ENCODE measurements around the gene RTN4R. TPM values are rescaled to one million over a fixed set of nuclear protein-coding genes. Genes with fewer than 3 reads are reported as not detected.

The RTN4R gene
- total RNA-seq, 1 experiment from 2014 or later = 25.0 TPM

GRCh38 chr22:20234760-20235388, 33.2 kb downstream of the RTN4R start:
- ATAC-seq = no peak
- TF ChIP-seq E2F5 (CRISPR knock-in tag; IDR thresholded peaks at IDR 0.05) (no peak), JAZF1 (CRISPR knock-in tag; IDR thresholded peaks at IDR 0.05) (no peak), USF2 (CRISPR knock-in tag; IDR thresholded peaks at IDR 0.05) (no peak), ZBTB21 (CRISPR knock-in tag; IDR thresholded peaks at IDR 0.05; ENCODE audit: borderline replicate concordance) (no peak), HMGXB4 (CRISPR knock-in tag; IDR thresholded peaks at IDR 0.05) (no peak), ESRRA (CRISPR knock-in tag; IDR thresholded peaks at IDR 0.05; ENCODE audit: borderline replicate concordance) (no peak), EMX1 (CRISPR knock-in tag; IDR thresholded peaks at IDR 0.05) (no peak), ZNF219 (CRISPR knock-in tag; IDR thresholded peaks at IDR 0.05; ENCODE audit: borderline replicate concordance) (no peak)

GRCh38 chr22:20234314-20234682, 33.8 kb downstream of the RTN4R start:
- ChIA-PET CTCF (no interaction called here), POLR2A (no interaction called here)
- peaks cover 3% of the 10 kb centered on the region; the same call in 1 of the 2 replicates for H3K4me1 Mint-ChIP-seq
- no peak overlapping the region for H3K27ac Mint-ChIP-seq
- ATAC-seq (no peak), DNase-seq (ENCODE audit: low spot score) (no peak)
- no peaks in the 10 kb centered on the region for H3K27me3 Mint-ChIP-seq (ENCODE audit: low read depth)
- H3K4me3 Mint-ChIP-seq = no peak overlapping the region
- no peaks in the 10 kb centered on the region for H3K9me3 Mint-ChIP-seq
- H3K36me3 Mint-ChIP-seq = no peaks in the 10 kb centered on the region
- TF ChIP-seq FOXP1 (CRISPR knock-in tag; IDR thresholded peaks at IDR 0.05; ENCODE audit: borderline replicate concordance) (no peak), NR2C2 (CRISPR knock-in tag; IDR thresholded peaks at IDR 0.05) (no peak), NFE2L1 (CRISPR knock-in tag; IDR thresholded peaks at IDR 0.05) (no peak), AFF4 (CRISPR knock-in tag; IDR thresholded peaks at IDR 0.05; ENCODE audit: borderline replicate concordance) (no peak), ELF4 (CRISPR knock-in tag; IDR thresholded peaks at IDR 0.05; ENCODE audit: low read depth) (no peak), ESRRA (CRISPR knock-in tag; IDR thresholded peaks at IDR 0.05; ENCODE audit: borderline replicate concordance) (no peak), ZNF219 (CRISPR knock-in tag; IDR thresholded peaks at IDR 0.05; ENCODE audit: borderline replicate concordance) (no peak), CREB1 (CRISPR knock-in tag; IDR thresholded peaks at IDR 0.05) (no peak), USF1 (CRISPR knock-in tag; IDR thresholded peaks at IDR 0.05) (no peak), NFATC4 (CRISPR knock-in tag; IDR thresholded peaks at IDR 0.05) (no peak), MAX (CRISPR knock-in tag; IDR thresholded peaks at IDR 0.05) (no peak), ZMAT4 (CRISPR knock-in tag; IDR thresholded peaks at IDR 0.05) (no peak)

More at GRCh38 chr22:20234760-20235388, 33.2 kb downstream of the RTN4R start:
- POLR2A ChIA-PET = no interaction called here
- CTCF ChIA-PET = interaction anchor here (0.6 to 1.0 kb wide), 2 partner anchors 39 to 158 kb away, joined by 3 read pairs; no protein-coding TSS in a partner anchor
- Mint-ChIP-seq H3K27me3 (ENCODE audit: low read depth) (no peaks in the 10 kb centered on the region), H3K4me3 (no peak overlapping the region), H3K27ac (peak overlapping the region; percentile 87; the same call in 1 of the 2 replicates), H3K4me1 (peaks cover 7% of the 10 kb centered on the region; the same call in 1 of the 2 replicates), H3K9me3 (no peaks in the 10 kb centered on the region), H3K36me3 (no peaks in the 10 kb centered on the region)
- DNase-seq (ENCODE audit: low spot score) = no peak

Measured in WTC11 (cell line).